ENCODE measurements around the gene TPST2.
"Not testable (repeated sequence)": the region's sequence is repeated elsewhere in the genome, so short reads cannot be mapped to it uniquely, and the experiment has no call there.

Gene TPST2

DNA sequence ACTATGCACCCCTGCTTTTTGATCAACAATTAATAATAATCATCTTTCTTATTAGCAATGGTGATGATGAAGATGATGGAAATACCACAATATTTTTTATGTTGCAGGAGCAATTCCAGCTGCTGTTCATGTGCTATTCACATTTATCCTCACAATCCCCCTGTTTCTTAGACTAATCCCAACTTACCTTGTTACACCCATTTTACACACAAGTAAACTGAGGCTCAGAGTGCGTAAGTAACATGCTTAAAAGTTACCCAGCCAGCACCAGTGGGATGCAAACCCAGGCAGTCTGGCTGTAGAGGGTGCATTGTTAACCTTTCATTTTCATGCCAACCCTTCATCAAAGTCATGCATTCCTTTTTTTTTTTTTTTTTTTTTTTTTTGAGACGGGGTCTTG lies 30.3 kb upstream of the TPST2 start:
- no peak overlapping the region for H3K4me3 ChIP-seq (ENCODE audit: low read depth, low read length)
- no peaks in the 10 kb centered on the region for H3K27me3 ChIP-seq (ENCODE audit: insufficient read depth, low read length)

DNA sequence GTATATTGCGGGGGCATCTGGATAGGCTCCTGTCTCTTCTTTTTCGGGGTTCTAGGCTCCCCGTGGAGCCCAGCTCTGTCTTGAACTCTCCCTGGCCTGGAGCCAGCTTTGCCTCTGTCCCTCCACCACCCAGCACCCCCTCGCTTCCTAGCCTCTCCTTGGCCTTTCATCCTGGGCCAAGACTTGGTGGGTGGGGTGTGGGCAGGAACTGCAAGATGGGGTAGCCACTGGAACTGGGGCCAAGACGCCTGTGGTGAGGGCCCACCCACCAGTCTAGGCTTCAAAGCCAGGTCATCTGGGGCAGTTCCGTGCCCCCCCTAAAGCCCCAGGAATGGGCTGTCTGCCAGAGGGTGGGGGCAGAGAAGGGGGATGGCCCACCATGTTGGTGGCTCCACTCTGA lies 29.6 kb upstream of the TPST2 start:
- Histone ChIP-seq H2AFZ (ENCODE audit: low read length, unreplicated experiment) (no peak overlapping the region), H3K4me3 (ENCODE audit: low read depth, low read length) (no peak overlapping the region), H3K36me3 (ENCODE audit: insufficient read depth, low read length) (no peaks in the 10 kb centered on the region), H3K27me3 (ENCODE audit: insufficient read depth, low read length) (no peaks in the 10 kb centered on the region), H3K79me2 (ENCODE audit: control insufficient read depth, insufficient read depth, low read length, unreplicated experiment) (no peaks in the 10 kb centered on the region), H3K27ac (ENCODE audit: low read depth, low read length) (no peak overlapping the region), H3K4me1 (ENCODE audit: control insufficient read depth, insufficient read depth, low read length, unreplicated experiment) (no peaks in the 10 kb centered on the region)

More for the DNA sequence above, 30.3 kb upstream of the TPST2 start:
- no peaks in the 10 kb centered on the region for H3K36me3 ChIP-seq (ENCODE audit: insufficient read depth, low read length)
- H3K4me1 ChIP-seq (ENCODE audit: control insufficient read depth, insufficient read depth, low read length, unreplicated experiment), result no peaks in the 10 kb centered on the region
- no peak overlapping the region for H3K27ac ChIP-seq (ENCODE audit: low read depth, low read length)
- no peak overlapping the region for H2AFZ ChIP-seq (ENCODE audit: low read length, unreplicated experiment)
- H3K79me2 ChIP-seq (ENCODE audit: control insufficient read depth, insufficient read depth, low read length, unreplicated experiment), result no peaks in the 10 kb centered on the region

GRCh38 chr22:26618455-26618854 lies 28.5 kb upstream of the TPST2 start:
- Histone ChIP-seq H3K4me1 (ENCODE audit: control insufficient read depth, insufficient read depth, low read length, unreplicated experiment) (no peaks in the 10 kb centered on the region), H3K4me3 (ENCODE audit: low read depth, low read length) (no peak overlapping the region), H3K27ac (ENCODE audit: low read depth, low read length) (no peak overlapping the region), H2AFZ (ENCODE audit: low read length, unreplicated experiment) (no peak overlapping the region), H3K27me3 (ENCODE audit: insufficient read depth, low read length) (no peaks in the 10 kb centered on the region), H3K79me2 (ENCODE audit: control insufficient read depth, insufficient read depth, low read length, unreplicated experiment) (no peaks in the 10 kb centered on the region), H3K36me3 (ENCODE audit: insufficient read depth, low read length) (no peaks in the 10 kb centered on the region)

- Histone ChIP-seq H3K4me3 (ENCODE audit: low read depth, low read length) (no peak within 1 kb of the TSS), H3K4me1 (ENCODE audit: control insufficient read depth, insufficient read depth, low read length, unreplicated experiment) (no peaks in the 10 kb centered on the region), H3K27me3 (ENCODE audit: insufficient read depth, low read length) (0 out of 2 replicates have a peak, but pooled peaks cover 6% of the 10 kb centered on the region), H3K36me3 (ENCODE audit: insufficient read depth, low read length) (no peaks in the 10 kb centered on the region), H3K27ac (ENCODE audit: low read depth, low read length) (no peak within 1 kb of the TSS), H3K79me2 (ENCODE audit: control insufficient read depth, insufficient read depth, low read length, unreplicated experiment) (no peaks in the 10 kb centered on the region), H2AFZ (ENCODE audit: low read length, unreplicated experiment) (no peak within 1 kb of the TSS)
Measured at GRCh38 chr22:26617271-26618199, 27.6 kb upstream of the TPST2 start, which contains the start of gene CRYBB1. Gene CRYBB1 (minus strand): TSS chr22:26618027. CDS start chr22:26616319, 1,708 bp downstream.

GRCh38 chr22:26616650-26617049 lies 26.7 kb upstream of the TPST2 start:
- Histone ChIP-seq H3K27ac (ENCODE audit: low read depth, low read length) (no peak overlapping the region), H3K4me3 (ENCODE audit: low read depth, low read length) (no peak overlapping the region), H3K27me3 (ENCODE audit: insufficient read depth, low read length) (0 out of 2 replicates have a peak, but pooled peaks cover 6% of the 10 kb centered on the region), H3K4me1 (ENCODE audit: control insufficient read depth, insufficient read depth, low read length, unreplicated experiment) (no peaks in the 10 kb centered on the region), H2AFZ (ENCODE audit: low read length, unreplicated experiment) (no peak overlapping the region), H3K36me3 (ENCODE audit: insufficient read depth, low read length) (no peaks in the 10 kb centered on the region), H3K79me2 (ENCODE audit: control insufficient read depth, insufficient read depth, low read length, unreplicated experiment) (no peaks in the 10 kb centered on the region)

DNA sequence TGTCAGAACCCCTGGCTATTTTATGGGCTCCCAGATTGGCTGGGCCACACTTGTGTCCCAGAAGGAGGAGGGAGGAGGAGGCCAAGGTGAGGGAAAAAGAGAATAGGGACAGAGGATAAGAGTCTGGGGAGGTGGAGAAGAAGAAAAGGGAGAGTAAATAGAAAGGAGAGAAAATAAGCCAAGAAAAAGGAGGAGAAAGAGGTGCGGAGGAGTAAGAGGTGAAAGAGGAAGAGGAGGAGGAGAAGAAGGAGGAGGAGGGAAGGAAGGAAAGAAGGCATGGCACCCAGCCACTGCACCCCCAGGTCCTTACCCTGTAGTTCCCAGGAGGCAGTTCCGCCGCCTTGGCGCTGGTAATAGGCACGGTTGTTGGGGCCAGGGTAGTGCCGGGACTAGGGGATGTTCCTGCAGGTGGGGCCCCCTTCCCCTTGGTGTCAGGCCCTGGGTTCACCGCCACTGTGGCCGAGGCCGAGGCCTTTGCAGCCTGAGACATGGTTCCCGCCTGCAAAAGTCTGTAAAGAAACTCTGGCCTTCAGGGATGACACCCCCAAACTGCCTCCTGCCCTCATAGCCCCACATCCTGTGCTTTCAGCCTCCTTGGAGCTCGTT lies 26.0 kb upstream of the TPST2 start:
- no peak overlapping the region for H3K27ac ChIP-seq (ENCODE audit: low read depth, low read length)
- no peaks in the 10 kb centered on the region for H3K36me3 ChIP-seq (ENCODE audit: insufficient read depth, low read length)
- H3K27me3 ChIP-seq (ENCODE audit: insufficient read depth, low read length), result 0 out of 2 replicates have a peak, but pooled peaks cover 6% of the 10 kb centered on the region
- no peaks in the 10 kb centered on the region for H3K4me1 ChIP-seq (ENCODE audit: control insufficient read depth, insufficient read depth, low read length, unreplicated experiment)
- no peak overlapping the region for H2AFZ ChIP-seq (ENCODE audit: low read length, unreplicated experiment)
- H3K79me2 ChIP-seq (ENCODE audit: control insufficient read depth, insufficient read depth, low read length, unreplicated experiment), result no peaks in the 10 kb centered on the region
- no peak overlapping the region for H3K4me3 ChIP-seq (ENCODE audit: low read depth, low read length)

GRCh38 chr22:26615149-26615548 lies 25.2 kb upstream of the TPST2 start:
- Histone ChIP-seq H3K4me3 (ENCODE audit: low read depth, low read length) (no peak overlapping the region), H2AFZ (ENCODE audit: low read length, unreplicated experiment) (no peak overlapping the region), H3K27ac (ENCODE audit: low read depth, low read length) (no peak overlapping the region), H3K27me3 (ENCODE audit: insufficient read depth, low read length) (0 out of 2 replicates have a peak, but pooled peaks cover 6% of the 10 kb centered on the region), H3K4me1 (ENCODE audit: control insufficient read depth, insufficient read depth, low read length, unreplicated experiment) (peaks cover 1% of the 10 kb centered on the region), H3K36me3 (ENCODE audit: insufficient read depth, low read length) (no peaks in the 10 kb centered on the region), H3K79me2 (ENCODE audit: control insufficient read depth, insufficient read depth, low read length, unreplicated experiment) (no peaks in the 10 kb centered on the region)

GRCh38 chr22:26614322-26614721 lies 24.4 kb upstream of the TPST2 start:
- H3K27ac ChIP-seq (ENCODE audit: low read depth, low read length), result no peak overlapping the region
- H2AFZ ChIP-seq (ENCODE audit: low read length, unreplicated experiment), result no peak overlapping the region
- no peak overlapping the region for H3K4me3 ChIP-seq (ENCODE audit: low read depth, low read length)
- no peaks in the 10 kb centered on the region for H3K36me3 ChIP-seq (ENCODE audit: insufficient read depth, low read length)
- 0 out of 2 replicates have a peak, but pooled peaks cover 6% of the 10 kb centered on the region for H3K27me3 ChIP-seq (ENCODE audit: insufficient read depth, low read length)
- H3K79me2 ChIP-seq (ENCODE audit: control insufficient read depth, insufficient read depth, low read length, unreplicated experiment), result no peaks in the 10 kb centered on the region
- peaks cover 6% of the 10 kb centered on the region for H3K4me1 ChIP-seq (ENCODE audit: control insufficient read depth, insufficient read depth, low read length, unreplicated experiment)

GRCh38 chr22:26613753-26614152 lies 23.8 kb upstream of the TPST2 start:
- not testable (repeated sequence) for H3K27me3 ChIP-seq (ENCODE audit: insufficient read depth, low read length); H3K4me3 ChIP-seq (ENCODE audit: low read depth, low read length); H3K36me3 ChIP-seq (ENCODE audit: insufficient read depth, low read length); H3K27ac ChIP-seq (ENCODE audit: low read depth, low read length); H3K79me2 ChIP-seq (ENCODE audit: control insufficient read depth, insufficient read depth, low read length, unreplicated experiment); H2AFZ ChIP-seq (ENCODE audit: low read length, unreplicated experiment); H3K4me1 ChIP-seq (ENCODE audit: control insufficient read depth, insufficient read depth, low read length, unreplicated experiment)

DNA sequence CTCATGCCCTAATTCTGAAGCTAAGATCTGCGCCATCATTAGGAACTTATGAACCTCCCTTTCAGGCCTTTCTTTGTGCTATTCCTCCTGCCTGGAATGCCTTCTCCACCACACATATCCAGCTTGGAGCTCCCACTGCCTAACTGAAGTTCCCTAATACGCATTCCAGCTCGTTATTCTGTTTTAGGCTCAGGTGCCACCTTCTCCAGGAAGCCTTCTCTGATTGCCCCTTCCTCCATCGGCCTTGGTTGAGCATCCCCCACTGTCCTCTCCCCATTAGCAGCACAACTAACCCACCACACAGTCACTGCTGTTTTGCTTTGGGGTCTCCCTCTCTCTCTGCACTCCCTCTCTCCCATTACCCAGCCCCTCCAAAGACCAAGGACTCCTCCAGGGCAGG lies 22.7 kb upstream of the TPST2 start:
- Histone ChIP-seq H3K27ac (ENCODE audit: low read depth, low read length) (no peak overlapping the region), H3K4me3 (ENCODE audit: low read depth, low read length) (no peak overlapping the region), H3K36me3 (ENCODE audit: insufficient read depth, low read length) (no peaks in the 10 kb centered on the region), H3K27me3 (ENCODE audit: insufficient read depth, low read length) (0 out of 2 replicates have a peak, but pooled peaks cover 6% of the 10 kb centered on the region), H3K4me1 (ENCODE audit: control insufficient read depth, insufficient read depth, low read length, unreplicated experiment) (peaks cover 6% of the 10 kb centered on the region), H3K79me2 (ENCODE audit: control insufficient read depth, insufficient read depth, low read length, unreplicated experiment) (no peaks in the 10 kb centered on the region), H2AFZ (ENCODE audit: low read length, unreplicated experiment) (no peak overlapping the region)
